Right atrium auricular region (tissue), 2 donors: ENCODE results near the gene IL21R. TPM values are rescaled to one million over a fixed set of nuclear protein-coding genes. Genes with fewer than 3 reads are reported as not detected.

Source experiments
- DNase-seq: peaks from one replicate; pipeline ENCODE4 v3.0.0-alpha.2; 2019; ENCODE audit warnings: low spot score
- H3K27ac ChIP-seq, 2 donors: fragments of 200-600 bp; sonication (generic); 1 replicate in 1 of 2; 2 replicates in 1 of 2; pipeline ENCODE4 v1.5.1; 2016 to 2019
- H3K27me3 ChIP-seq, 2 donors: fragments of 200-600 bp; sonication (generic); one replicate each; pipeline versions ENCODE4 v1.5.1 to v1.6.0; 2017 to 2019
- H3K36me3 ChIP-seq: fragments of 200-600 bp; sonication (generic); one replicate; pipeline ENCODE4 v1.5.1; 2016
- H3K4me1 ChIP-seq, 2 donors: fragments of 200-600 bp; sonication (generic); one replicate each; pipeline versions ENCODE4 v1.5.1 to v1.6.0; 2017 to 2019
- H3K4me3 ChIP-seq, 2 donors: fragments of 200-600 bp; sonication (generic); 1 replicate in 1 of 2; 2 replicates in 1 of 2; pipeline ENCODE4 v1.5.1; 2017 to 2019; ENCODE audit warnings: mild to moderate bottlenecking in 1 of 2, moderate library complexity in 1 of 2
- H3K9me3 ChIP-seq, 2 donors: fragments of 200-600 bp; sonication (generic); one replicate each; pipeline ENCODE4 v1.5.1; 2019
- CTCF ChIP-seq, 2 donors: fragments of 200-600 bp; sonication (generic); IDR thresholded peaks; one replicate each; pipeline ENCODE4 v1.5.1; 2019; ENCODE audit warnings: antibody characterized with exemption in 2 of 2
- total RNA-seq, 2 donors: library from RNA; depleted of rRNA; stranded (reverse); fragments of >200 nt; gene quantifications; one replicate each; pipeline ENCODE4 v1.1.0, GENCODE V29; 2016

The IL21R gene
- total RNA-seq, 2 donors from 2014 or later, result 0.07 to 1.3 TPM

GRCh38 chr16:27489906-27490305 lies 87.9 kb downstream of the IL21R start:
- Histone ChIP-seq H3K9me3 (no peaks in the 10 kb centered on the region), H3K27me3 (no peaks in the 10 kb centered on the region), H3K27ac (no peak overlapping the region), H3K4me1 (peaks cover 0 to 3% of the 10 kb centered on the region in 2 donors), H3K4me3 (no peak overlapping the region), H3K36me3 (peaks cover 98% of the 10 kb centered on the region)
- DNase-seq, result no peak
- no peak for TF ChIP-seq CTCF (IDR thresholded peaks at IDR 0.05)

DNA sequence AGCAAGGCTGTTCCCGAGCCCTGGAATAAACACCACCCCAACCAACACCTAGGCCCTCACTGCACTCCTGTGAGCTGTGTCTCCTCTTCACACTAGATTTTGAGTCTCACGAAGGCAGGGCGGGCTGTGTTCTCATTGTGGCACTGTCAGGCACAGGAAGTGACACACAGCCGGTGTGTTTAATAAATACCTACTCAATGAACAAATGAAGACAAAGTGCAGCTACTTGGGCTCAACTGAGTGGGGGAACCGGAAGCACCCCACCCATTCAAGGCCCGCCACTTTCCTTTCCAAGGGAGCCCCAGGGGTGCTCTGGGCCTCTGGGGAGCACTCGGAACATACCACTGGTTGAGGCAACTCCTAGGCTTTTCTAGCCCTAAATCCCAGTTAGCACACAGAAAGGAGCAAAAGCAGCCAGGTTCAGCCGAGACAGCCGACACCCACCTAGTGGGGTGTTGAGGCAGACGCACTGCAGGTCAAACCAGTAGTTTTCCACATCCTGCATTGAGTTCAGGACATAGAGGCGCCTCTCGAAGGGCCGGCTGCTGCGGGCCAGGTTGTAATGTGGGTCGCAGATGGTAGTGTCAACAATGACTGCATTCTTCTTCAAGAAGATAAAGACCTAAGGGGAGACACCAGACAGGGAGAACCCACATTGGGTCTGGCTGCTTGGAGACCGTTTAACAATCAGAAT lies 90.1 kb downstream of the IL21R start:
- Histone ChIP-seq H3K4me1 (peaks cover 0 to 3% of the 10 kb centered on the region in 2 donors), H3K9me3 (no peaks in the 10 kb centered on the region), H3K27ac (peak overlapping the region; percentile 43 to 46), H3K27me3 (no peaks in the 10 kb centered on the region), H3K36me3 (peaks cover 98% of the 10 kb centered on the region), H3K4me3 (no peak overlapping the region)
- TF ChIP-seq CTCF (IDR thresholded peaks at IDR 0.05), result no peak
- no peak for DNase-seq

- Histone ChIP-seq H3K27me3 (no peaks in the 10 kb centered on the region), H3K4me3 (no peak overlapping the region), H3K4me1 (peaks cover 0 to 3% of the 10 kb centered on the region in 2 donors), H3K9me3 (no peaks in the 10 kb centered on the region), H3K36me3 (peaks cover 98% of the 10 kb centered on the region), H3K27ac (peak overlapping the region; percentile 31 to 40)
- no peak for TF ChIP-seq CTCF (IDR thresholded peaks at IDR 0.05)
- DNase-seq, result no peak
Observed at GRCh38 chr16:27492588-27492979, 90.6 kb downstream of the IL21R start.

DNA sequence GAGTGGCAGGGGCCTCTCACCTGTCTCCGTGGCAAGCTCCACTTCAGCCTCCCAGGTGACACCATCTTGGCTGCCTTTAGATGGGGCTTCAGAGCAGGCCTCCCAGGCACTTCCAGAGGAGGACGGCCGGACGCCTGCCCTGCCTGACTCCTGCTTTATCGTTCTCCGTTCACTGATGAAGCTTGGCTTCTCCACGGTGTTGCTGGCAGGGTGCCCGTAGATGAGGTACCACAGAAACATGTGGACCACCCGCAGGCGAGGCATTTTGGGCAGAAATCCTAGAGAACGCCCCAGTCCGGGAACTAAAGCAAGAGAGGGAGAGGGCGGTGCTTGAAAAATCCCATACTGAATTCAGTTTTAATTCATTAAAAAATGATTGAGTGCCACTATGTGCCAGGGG lies 93.2 kb downstream of the IL21R start:
- H3K9me3 ChIP-seq, result no peaks in the 10 kb centered on the region
- peaks cover 98% of the 10 kb centered on the region for H3K36me3 ChIP-seq
- H3K27me3 ChIP-seq, result no peaks in the 10 kb centered on the region
- no peak overlapping the region for H3K4me3 ChIP-seq
- no peak for TF ChIP-seq CTCF (IDR thresholded peaks at IDR 0.05)
- no peak overlapping the region for H3K27ac ChIP-seq
- no peak for DNase-seq
- peaks cover 0 to 5% of the 10 kb centered on the region in 2 donors for H3K4me1 ChIP-seq

DNA sequence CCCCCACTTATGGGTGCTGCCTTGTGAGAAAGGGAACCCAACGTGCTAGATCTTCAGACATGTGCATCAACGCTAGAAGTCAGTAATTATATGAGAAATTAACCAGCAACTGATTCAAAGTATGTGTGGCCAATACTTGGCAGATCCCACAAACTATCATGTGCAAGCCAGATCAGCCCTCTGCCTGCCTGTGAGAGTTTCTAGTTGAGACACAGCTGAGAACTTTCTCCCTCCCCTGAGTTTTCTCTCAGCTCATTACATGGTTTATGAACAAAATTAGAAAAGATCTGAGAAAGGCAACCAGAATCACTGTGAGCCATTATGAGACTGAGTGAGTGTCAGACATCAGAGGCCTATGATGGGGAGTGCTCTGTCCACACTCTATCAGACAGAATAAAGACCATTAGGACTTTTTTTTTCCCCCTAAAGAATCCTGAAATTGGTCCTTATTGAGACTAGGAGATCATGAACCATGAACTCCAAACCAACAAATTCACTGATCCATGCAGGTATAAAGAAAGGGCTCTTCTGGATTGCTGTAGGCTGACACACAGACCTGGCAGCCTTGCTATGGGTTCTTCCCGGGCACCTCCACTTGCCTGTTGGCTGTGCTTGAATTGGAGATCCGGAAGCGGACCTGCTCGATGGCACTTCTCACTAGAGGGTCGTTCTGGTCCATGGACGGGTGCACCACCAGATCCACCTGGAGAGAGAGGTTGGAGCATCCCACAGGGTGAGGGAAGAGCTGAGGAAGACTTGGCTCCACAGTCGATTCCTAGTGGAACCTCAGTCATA lies 96.3 kb downstream of the IL21R start:
- Histone ChIP-seq H3K27me3 (no peaks in the 10 kb centered on the region), H3K4me1 (peaks cover 0 to 3% of the 10 kb centered on the region in 2 donors), H3K9me3 (no peaks in the 10 kb centered on the region), H3K36me3 (peaks cover 100% of the 10 kb centered on the region), H3K4me3 (no peak overlapping the region), H3K27ac (no peak overlapping the region)
- no peak for TF ChIP-seq CTCF (IDR thresholded peaks at IDR 0.05)
- DNase-seq, result no peak
